ACC112 (cell line): Measurements from ENCODE around the gene NUDCD3.

Experiments used
- H2AFZ ChIP-seq: fragments of 200-600 bp; sonication (generic); one replicate; pipeline ENCODE4 v1.6.0; 2017; ENCODE audit warnings: antibody characterized with exemption, low read length; ENCODE audit not compliant: unreplicated experiment
- H3K27ac ChIP-seq: fragments of 200-600 bp; sonication (generic); 2 replicates; pipeline ENCODE4 v1.5.1; 2014; ENCODE audit warnings: low read depth, mild to moderate bottlenecking, antibody characterized with exemption, low read length, moderate library complexity
- H3K27me3 ChIP-seq: fragments of 200-600 bp; sonication (generic); 2 replicates; pipeline ENCODE4 v1.6.1; 2014; ENCODE audit warnings: mild to moderate bottlenecking, antibody characterized with exemption, low read length, moderate library complexity, mixed read lengths; ENCODE audit not compliant: insufficient read depth
- H3K36me3 ChIP-seq: fragments of 200-600 bp; sonication (generic); 2 replicates; pipeline ENCODE4 v1.6.1; 2016; ENCODE audit warnings: mild to moderate bottlenecking, antibody characterized with exemption, low read length, moderate library complexity, mixed read lengths; ENCODE audit not compliant: insufficient read depth
- H3K4me1 ChIP-seq: fragments of 200-600 bp; sonication (generic); one replicate; pipeline ENCODE4 v1.6.1; 2016; ENCODE audit warnings: low read length, mixed read lengths; ENCODE audit not compliant: insufficient read depth, unreplicated experiment, control insufficient read depth
- H3K4me3 ChIP-seq: fragments of 200-600 bp; sonication (generic); 2 replicates; pipeline ENCODE4 v1.5.1; 2014; ENCODE audit warnings: mild to moderate bottlenecking, low read depth, low read length
- H3K79me2 ChIP-seq: fragments of 200-600 bp; sonication (generic); one replicate; pipeline ENCODE4 v1.6.0; 2016; ENCODE audit warnings: low read length; ENCODE audit not compliant: control insufficient read depth, unreplicated experiment, insufficient read depth

NUDCD3 gene

DNA sequence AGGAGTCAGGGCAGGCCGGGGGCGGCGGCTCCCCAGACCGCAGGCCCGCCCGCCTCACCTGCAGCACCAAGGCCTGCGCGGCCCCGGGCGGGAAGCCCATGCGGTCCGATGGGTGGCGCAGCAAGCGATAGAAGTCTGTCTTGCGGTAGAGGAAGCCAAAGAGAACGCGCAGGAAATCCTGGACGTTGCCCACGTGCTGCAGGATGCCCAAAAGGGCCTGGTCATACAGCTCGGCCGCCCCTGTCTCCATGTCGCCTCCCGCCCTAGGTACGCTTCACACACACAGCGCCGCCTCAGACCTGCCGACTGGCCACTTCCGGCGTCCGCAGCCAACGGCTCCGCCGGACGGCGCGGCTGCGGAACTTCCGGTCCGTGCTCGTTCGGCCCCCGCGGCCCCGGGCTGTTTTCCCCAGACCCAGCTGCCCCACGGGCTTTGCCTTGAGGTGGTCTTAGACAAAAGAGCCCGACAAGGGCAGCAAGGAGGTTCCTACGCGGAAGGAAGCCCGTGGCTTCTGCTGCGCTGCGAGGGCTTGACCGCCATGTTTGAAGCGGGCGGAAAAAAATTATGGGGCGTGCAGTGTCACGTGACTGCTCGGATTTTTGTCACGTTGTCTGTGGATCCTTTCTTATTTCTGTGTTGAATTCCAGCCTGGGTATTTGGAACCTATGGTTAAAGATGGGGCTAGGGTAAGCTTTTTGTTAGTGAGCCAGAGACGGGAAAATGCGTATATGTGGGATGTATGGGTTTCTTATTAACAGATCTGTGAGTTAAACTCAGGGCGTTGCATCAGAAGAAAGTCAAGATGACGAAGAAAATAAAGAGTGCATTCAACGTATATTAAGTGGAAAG, at the start of gene NUDCD3:
NUDCD3 (minus strand) TSS at position 308 of the 850 bp plus-strand sequence; CDS start at position 250, 58 bp downstream.
- Histone ChIP-seq H2AFZ (peak within 1 kb of the TSS; percentile 98), H3K27ac (peak within 1 kb of the TSS; percentile 94), H3K4me1 (peaks cover 25% of the 10 kb centered on the region), H3K79me2 (peaks cover 44% of the 10 kb centered on the region), H3K36me3 (peaks cover 3% of the 10 kb centered on the region; the same call in 1 of the 2 replicates), H3K27me3 (no peaks in the 10 kb centered on the region), H3K4me3 (peak within 1 kb of the TSS; percentile 93)

DNA sequence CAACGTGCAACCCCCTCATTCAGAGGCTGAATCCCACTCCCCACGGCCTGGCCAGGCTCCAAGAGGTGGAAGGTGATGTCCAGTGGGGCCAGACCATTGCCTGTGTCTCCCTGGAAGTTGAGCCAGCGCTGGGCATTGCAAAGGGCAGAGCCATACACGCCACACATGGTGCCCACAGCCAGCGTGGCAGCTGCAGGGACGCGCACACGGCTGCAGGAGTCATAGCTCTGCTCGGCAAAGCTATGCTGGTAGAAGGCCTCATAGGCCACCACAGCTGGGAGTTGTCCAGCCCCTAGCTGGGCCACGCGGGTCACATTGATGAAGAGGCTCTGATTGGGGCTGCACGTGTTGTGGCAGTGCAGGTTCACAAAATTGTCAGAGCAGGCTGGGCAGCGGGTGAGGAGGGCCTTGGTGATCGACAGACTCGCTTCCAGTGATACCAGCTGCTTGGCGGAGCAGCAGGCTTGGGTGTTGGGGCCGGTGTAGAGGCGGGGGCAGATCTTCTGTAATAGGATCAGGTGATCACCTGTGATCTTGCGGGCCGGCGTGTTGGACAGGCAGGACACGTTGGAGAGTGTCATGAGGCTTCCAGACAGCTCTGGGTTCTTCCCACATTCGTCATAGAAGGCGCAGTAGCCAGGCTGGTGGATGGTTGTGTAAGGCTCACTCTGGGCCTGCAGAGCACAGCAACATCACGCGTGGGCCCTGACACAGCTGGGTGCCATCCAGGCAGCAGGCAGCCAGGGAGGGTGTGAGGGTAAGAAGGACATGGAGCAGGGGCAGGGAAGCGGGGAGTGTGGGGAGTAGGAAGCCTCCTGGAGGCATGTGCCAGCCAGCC, 49.4 kb upstream of the NUDCD3 start:
- Histone ChIP-seq H3K36me3 (no peaks in the 10 kb centered on the region), H3K4me3 (no peak overlapping the region), H3K27me3 (no peaks in the 10 kb centered on the region), H3K79me2 (no peaks in the 10 kb centered on the region), H3K27ac (no peak overlapping the region), H2AFZ (no peak overlapping the region), H3K4me1 (peaks cover 9% of the 10 kb centered on the region)

DNA sequence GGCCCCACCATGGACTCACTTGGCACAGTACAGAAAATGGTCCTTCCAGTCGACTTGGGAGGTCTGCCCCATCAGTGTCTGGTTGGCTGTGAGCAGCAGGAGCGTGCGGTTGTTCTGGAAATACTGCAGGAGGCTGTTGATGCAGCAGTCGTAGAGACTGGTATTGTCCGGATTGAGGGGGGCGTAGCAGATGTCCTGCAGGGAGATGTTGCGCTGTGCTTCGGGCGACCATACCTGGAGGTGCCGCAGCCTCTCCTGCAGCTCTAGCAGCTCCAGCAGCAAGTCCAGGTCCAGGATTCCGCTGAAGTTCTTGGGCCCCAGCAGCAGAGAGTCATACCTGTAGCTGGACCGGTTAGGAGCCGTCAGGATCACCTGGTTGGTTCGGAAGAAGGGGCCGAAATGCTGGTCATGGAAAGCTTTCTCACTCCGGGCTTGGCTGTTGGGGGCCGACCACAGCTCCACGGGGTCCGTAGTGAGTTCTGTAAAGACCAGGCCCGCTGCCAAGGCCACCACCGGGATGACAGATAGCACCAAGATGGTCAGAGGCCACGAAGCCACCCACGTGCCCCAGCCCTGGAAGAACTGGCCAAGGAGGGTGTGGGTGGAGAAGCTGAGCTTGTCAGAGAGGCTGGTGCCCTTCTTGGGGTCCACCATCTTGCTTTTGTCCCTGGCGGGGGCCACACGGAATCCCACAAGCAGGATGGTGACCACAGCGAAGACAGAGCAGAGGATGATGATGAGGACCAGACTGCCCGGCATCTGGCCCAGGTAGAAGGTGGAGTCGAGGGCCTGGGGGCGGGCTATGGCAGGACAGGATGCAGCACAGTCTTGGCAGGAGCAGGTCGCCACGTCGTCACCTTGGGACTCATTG, 48.6 kb upstream of the NUDCD3 start:
- H3K79me2 ChIP-seq: no peaks in the 10 kb centered on the region
- no peak overlapping the region for H3K4me3 ChIP-seq
- peaks cover 9% of the 10 kb centered on the region for H3K4me1 ChIP-seq

DNA sequence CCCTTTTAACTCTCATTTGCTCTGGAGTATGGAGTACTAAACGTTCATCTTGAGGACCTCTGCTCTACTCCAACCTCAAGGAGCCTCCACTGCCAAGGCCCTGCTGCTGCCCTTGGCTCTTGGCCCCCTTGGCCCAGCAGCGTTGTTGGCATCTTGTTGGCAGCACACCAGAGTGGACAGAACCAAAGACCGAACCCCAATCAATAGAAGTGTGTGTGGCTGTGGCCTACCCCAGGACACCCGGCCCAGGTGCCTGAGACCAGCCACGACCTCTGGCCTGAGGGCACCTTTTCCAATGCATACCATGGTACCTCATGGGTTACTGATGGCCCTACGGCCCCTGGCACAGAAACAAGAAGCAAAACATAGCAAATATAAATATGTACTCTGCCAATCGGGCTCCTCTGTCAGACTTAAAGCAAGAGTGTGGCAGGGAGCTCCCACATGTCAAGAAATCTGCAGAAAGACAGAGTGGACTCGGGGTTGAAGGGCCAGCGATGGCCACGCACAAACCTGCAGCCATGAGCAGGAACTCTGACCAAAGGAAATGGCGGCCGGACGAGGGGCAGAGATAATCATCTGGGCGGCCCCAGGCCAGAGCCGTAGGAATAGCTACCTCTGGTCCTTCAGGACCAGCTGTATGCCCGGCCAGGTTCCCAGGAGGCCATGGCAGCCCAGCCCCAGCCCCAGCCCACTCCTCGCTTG, 47.8 kb upstream of the NUDCD3 start:
- Histone ChIP-seq H3K79me2 (no peaks in the 10 kb centered on the region), H3K4me3 (no peak overlapping the region), H3K4me1 (peaks cover 6% of the 10 kb centered on the region), H3K36me3 (no peaks in the 10 kb centered on the region), H3K27me3 (no peaks in the 10 kb centered on the region), H3K27ac (no peak overlapping the region), H2AFZ (no peak overlapping the region)

More for the DNA sequence above, 48.6 kb upstream of the NUDCD3 start:
- H2AFZ ChIP-seq: no peak overlapping the region
- no peak overlapping the region for H3K27ac ChIP-seq
- no peaks in the 10 kb centered on the region for H3K36me3 ChIP-seq
- H3K27me3 ChIP-seq: no peaks in the 10 kb centered on the region

DNA sequence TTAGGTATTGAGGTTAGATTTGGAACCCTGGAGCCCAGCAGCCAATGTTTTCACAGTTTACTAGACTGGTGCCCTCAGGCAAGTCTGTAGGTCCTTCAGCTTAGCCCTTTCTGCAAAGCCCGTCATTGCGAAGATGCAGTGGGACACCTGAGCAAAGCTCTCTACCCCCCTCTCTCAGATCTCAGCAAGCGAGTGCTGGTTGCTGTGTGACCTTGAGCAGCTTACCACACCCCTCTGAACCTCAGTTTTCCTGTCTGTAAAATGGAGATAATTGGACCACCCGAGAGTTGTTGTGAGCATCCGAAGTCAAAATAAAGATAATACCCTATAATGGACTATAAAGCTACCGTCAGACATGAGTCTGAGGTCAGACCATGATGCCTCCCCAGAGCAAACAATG, 47.0 kb upstream of the NUDCD3 start:
- no peak overlapping the region for H3K27ac ChIP-seq
- H3K36me3 ChIP-seq: no peaks in the 10 kb centered on the region
- H3K27me3 ChIP-seq: no peaks in the 10 kb centered on the region
- H2AFZ ChIP-seq: no peak overlapping the region
- H3K79me2 ChIP-seq: no peaks in the 10 kb centered on the region
- H3K4me3 ChIP-seq: no peak overlapping the region
- no peaks in the 10 kb centered on the region for H3K4me1 ChIP-seq

DNA sequence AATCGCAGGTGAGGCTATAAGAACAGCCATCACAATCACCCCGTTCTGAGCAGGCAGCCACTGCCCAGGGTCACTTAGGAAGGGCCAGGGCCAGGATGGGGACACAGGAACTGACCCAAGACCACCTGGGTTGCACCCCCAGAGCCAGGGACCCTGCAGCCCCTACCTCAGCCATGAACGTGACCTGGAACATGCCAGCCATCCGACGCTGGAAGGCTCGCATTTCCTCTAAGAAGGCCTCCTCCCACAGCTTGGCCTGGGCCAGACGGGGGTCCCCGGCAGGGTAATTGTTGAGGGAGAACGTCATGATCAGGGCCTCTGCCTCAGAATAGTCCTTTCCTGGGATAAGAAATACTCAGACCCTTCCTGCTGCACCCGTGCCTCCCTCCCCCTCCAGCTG, 45.6 kb upstream of the NUDCD3 start:
- no peaks in the 10 kb centered on the region for H3K27me3 ChIP-seq
- H3K27ac ChIP-seq: no peak overlapping the region
- H2AFZ ChIP-seq: no peak overlapping the region
- H3K36me3 ChIP-seq: no peaks in the 10 kb centered on the region
- no peaks in the 10 kb centered on the region for H3K4me1 ChIP-seq
- no peak overlapping the region for H3K4me3 ChIP-seq
- no peaks in the 10 kb centered on the region for H3K79me2 ChIP-seq

DNA sequence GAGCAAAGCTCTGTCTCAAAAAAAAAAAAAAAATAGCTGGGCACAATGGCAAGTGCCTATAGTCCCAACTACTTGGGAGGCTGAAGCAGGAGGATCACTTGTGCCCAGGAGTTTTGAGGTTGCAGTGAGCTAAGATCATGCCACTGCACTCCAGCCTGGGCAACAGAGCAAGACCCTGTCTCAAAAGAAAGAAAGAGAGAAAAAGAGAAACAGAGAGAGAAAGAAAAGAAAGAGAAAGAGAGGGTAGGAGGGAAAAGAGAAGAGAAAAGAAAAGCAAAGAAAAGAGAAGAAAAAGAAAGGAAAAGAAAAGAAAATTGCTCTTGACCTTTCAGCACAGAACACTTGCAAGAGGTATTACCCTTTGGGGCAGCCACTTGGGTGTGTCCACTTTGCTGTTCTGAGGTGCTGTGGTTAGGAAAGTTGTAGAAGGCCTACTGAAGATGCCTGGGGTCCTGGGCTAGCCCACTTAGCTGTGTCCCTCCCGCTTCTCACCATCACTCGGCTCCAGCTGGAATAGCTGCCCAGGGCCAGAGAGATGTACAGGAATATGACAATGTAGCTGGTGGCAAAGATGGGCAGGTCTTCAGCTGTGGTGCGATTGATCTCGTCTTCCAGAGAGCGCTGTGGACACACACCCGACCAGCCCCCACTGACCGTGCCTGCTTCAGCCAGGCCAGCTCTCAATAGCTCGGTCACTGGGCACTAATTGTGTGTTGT, 45.0 kb upstream of the NUDCD3 start:
- H3K27ac ChIP-seq: no peak overlapping the region
- H3K4me3 ChIP-seq: no peak overlapping the region
- H3K27me3 ChIP-seq: no peaks in the 10 kb centered on the region
- H3K79me2 ChIP-seq: no peaks in the 10 kb centered on the region
- no peaks in the 10 kb centered on the region for H3K36me3 ChIP-seq
- H2AFZ ChIP-seq: no peak overlapping the region
- H3K4me1 ChIP-seq: no peaks in the 10 kb centered on the region

DNA sequence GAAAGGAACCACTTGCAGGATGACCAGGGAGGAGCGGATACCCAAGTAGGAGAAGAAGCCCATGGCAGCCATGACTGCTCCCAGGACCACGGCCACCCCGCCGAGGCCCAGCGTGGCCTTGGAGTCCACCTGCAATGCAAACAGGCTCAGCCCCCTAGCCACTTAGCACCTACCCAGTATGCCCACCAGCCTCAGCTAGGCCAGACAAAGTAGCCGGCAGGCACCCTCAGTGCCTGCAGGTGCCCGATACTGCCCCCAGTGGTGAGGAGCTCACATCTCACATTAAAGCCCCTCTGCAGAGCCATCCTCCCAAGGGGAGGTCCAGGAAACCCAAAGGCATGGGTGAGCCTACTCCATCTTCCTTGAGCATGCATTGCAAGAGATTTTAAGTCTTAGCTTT, 44.0 kb upstream of the NUDCD3 start:
- H3K27ac ChIP-seq: no peak overlapping the region

DNA sequence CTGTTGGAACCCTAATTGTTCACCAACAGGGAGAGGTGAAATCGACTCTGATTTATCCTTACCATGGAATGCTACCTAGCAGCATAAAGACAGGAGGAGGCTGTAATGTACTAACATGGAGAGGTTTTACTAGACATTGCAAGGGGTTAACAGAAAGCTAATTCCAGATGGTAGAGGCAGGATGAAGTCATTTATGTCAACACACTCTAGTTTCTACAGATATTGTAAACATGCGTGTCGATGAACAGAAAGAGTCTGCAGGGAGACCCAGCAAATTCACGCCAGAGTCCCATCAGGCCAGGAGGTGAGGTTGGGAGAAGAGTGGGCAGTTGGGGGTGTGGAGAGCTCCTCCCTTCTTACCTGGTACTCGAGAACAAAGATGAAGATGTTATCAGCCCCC, 43.6 kb upstream of the NUDCD3 start:
- Histone ChIP-seq H3K79me2 (no peaks in the 10 kb centered on the region), H3K4me1 (no peaks in the 10 kb centered on the region), H2AFZ (no peak overlapping the region), H3K36me3 (no peaks in the 10 kb centered on the region), H3K27ac (no peak overlapping the region), H3K4me3 (no peak overlapping the region), H3K27me3 (no peaks in the 10 kb centered on the region)

More for the DNA sequence above, 44.0 kb upstream of the NUDCD3 start:
- H2AFZ ChIP-seq: no peak overlapping the region
- H3K4me1 ChIP-seq: no peaks in the 10 kb centered on the region
- no peak overlapping the region for H3K4me3 ChIP-seq
- H3K27me3 ChIP-seq: no peaks in the 10 kb centered on the region
- H3K36me3 ChIP-seq: no peaks in the 10 kb centered on the region
- H3K79me2 ChIP-seq: no peaks in the 10 kb centered on the region
